ENCODE measurements around the gene CCND3. TPM values are rescaled to one million over a fixed set of nuclear protein-coding genes. Genes with fewer than 3 reads are reported as not detected.
A peak's percentile ranks its signal among the peaks of the same experiment; 100 is the strongest.

CCND3 gene
- total and polyA plus RNA-seq, 2 of the 8 experiments (the other 6 are each of a cell fraction or from before 2014, with no cell fraction given): 30.6 to 32.9 TPM

DNA sequence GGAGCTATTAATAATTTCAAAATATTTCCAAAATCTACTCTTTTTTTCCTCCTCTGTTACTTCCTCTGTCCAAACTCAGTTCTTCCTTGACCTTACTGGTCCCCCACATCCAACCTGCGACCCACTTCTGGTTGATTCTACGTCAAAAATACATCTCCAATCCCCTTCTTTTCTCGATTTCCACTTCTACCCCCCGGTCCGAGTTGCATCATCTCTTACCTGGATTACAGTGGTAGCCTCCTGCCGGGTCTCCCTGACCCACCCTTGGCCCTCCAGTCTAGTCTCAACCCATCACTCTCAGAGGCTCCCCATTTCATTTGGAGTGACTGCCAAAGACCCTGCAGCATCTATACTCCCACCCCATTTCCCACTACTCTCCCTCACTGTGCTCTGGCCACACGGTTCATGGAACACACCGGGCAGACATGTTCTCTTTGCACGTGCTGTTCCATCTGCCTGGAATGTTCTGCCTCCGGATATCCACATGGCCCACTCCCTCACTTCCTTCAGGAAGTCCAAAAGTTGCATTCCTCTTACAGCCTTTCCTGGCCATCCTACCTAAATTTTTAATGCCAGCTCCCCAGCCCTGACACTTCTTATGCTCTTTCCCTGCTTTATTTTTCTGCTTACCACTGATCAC lies 6.1 kb upstream of the CCND3 start:
- no peak overlapping the region for H3K4me2 ChIP-seq (ENCODE audit: insufficient read depth in 1 of 2, low read depth in 2 of 2, low read length in 2 of 2)
- no peak overlapping the region for H2BK12ac ChIP-seq (ENCODE audit: low read depth, low read length)
- no peak overlapping the region for H2BK120ac ChIP-seq (replicated peaks; ENCODE audit: low read depth, low read length)
- peak overlapping the region; percentile 70; the same call in 1 of the 2 replicates for H2AFZ ChIP-seq (ENCODE audit: low read length)
- no peak overlapping the region for H3K23ac ChIP-seq (ENCODE audit: insufficient read length)
- H3K4ac ChIP-seq (replicated peaks; ENCODE audit: insufficient read length, low read depth, low read length): no peak overlapping the region
- H3K18ac ChIP-seq (ENCODE audit: extremely low read depth, low read length): no peak overlapping the region
- H3K4me3 ChIP-seq (ENCODE audit: extremely low read depth in 1 of 4, insufficient read depth in 2 of 4, low read depth in 3 of 4, low read length in 4 of 4): no peak overlapping the region
- H3K36me3 ChIP-seq (ENCODE audit: control insufficient read depth in 2 of 4, insufficient read depth in 4 of 4, low read length in 3 of 4): no peaks in the 10 kb centered on the region
- H3K79me1 ChIP-seq (ENCODE audit: low read depth, low read length): no peaks in the 10 kb centered on the region
- no peaks in the 10 kb centered on the region for H3K79me2 ChIP-seq (ENCODE audit: control insufficient read depth in 1 of 2, insufficient read depth in 2 of 2, low read length in 2 of 2)
- H3K56ac ChIP-seq (replicated peaks; ENCODE audit: insufficient read length, low read depth, low read length): no peak overlapping the region
- H4K5ac ChIP-seq (ENCODE audit: insufficient read length, low read depth, low read length): no peak overlapping the region
- H3K9me3 ChIP-seq (ENCODE audit: insufficient read depth in 2 of 2, low read depth in 1 of 2, low read length in 1 of 2): no peaks in the 10 kb centered on the region
- ChIA-PET CTCF (ENCODE audit: partially characterized antibody) (interaction anchor here (0.6 to 1.6 kb wide), 5 partner anchors 11 to 343 kb away, joined by 3 to 4 read pairs (median 3); no protein-coding TSS in a partner anchor), POLR2A (ENCODE audit: partially characterized antibody) (interaction anchor here (1.4 to 1.6 kb wide), 2 partner anchors 18 to 27 kb away, joined by 3 to 6 read pairs; partner anchors contain the start of genes BYSL and MED20)
- DNase-seq (ENCODE audit: low read depth in 1 of 2, low spot score in 2 of 2): no peak
- no peak overlapping the region for H2BK5ac ChIP-seq (ENCODE audit: low read depth, low read length)
- no peak overlapping the region for H4K91ac ChIP-seq (replicated peaks; ENCODE audit: insufficient read length, low read length)
- no peak overlapping the region for H3K27ac ChIP-seq (ENCODE audit: low read depth, low read length)
- H3K27me3 ChIP-seq (replicated peaks in 1 of 4; ENCODE audit: control insufficient read depth in 3 of 4, extremely low read depth in 1 of 4, insufficient read depth in 3 of 4, low read length in 3 of 4): no peaks in the 10 kb centered on the region; a peak in 1 of 7 replicates
- no peak for FAIRE-seq
- H3K14ac ChIP-seq (ENCODE audit: insufficient read length): no peak overlapping the region
- no peaks in the 10 kb centered on the region for H4K20me1 ChIP-seq (replicated peaks in 1 of 2; ENCODE audit: control insufficient read depth in 1 of 2, insufficient read depth in 2 of 2, low read length in 2 of 2)
- H2BK15ac ChIP-seq (ENCODE audit: low read length): peak overlapping the region; percentile 53; the same call in 1 of the 2 replicates
- H3K9ac ChIP-seq (replicated peaks in 1 of 4; ENCODE audit: extremely low read depth in 1 of 4, low read depth in 3 of 4, low read length in 3 of 4): no peak overlapping the region
- H3K4me1 ChIP-seq (replicated peaks in 1 of 4; ENCODE audit: control insufficient read depth in 3 of 4, insufficient read depth in 4 of 4, low read length in 3 of 4): no peaks in the 10 kb centered on the region
- no peak overlapping the region for H2BK20ac ChIP-seq (ENCODE audit: low read length)
- WGBS, 2 experiments (ENCODE audit: extremely low coverage in 1 of 2, insufficient coverage in 1 of 2, insufficient read length in 1 of 2, insufficient replicate concordance in 2 of 2, low coverage in 1 of 2, low lambda C conversion rate in 2 of 2, missing lambda C conversion rate in 1 of 2): 87 to 100% methylated on average over 4 to 10 of the region's 10 CpGs
- H3K23me2 ChIP-seq (ENCODE audit: low read depth, low read length): no peaks in the 10 kb centered on the region
- H4K8ac ChIP-seq (ENCODE audit: extremely low read depth, insufficient read depth, low read length): no peak overlapping the region
- H2AK5ac ChIP-seq (ENCODE audit: low read depth, low read length): no peak overlapping the region
- TF ChIP-seq KDM4A (IDR thresholded peaks at IDR 0.05; ENCODE audit: low read depth, low read length, severe bottlenecking) (no peak), JUND (IDR thresholded peaks at IDR 0.05; ENCODE audit: low read length) (no peak), TAF1 (IDR thresholded peaks at IDR 0.05; ENCODE audit: low read depth, low read length) (no peak), SP4 (IDR thresholded peaks at IDR 0.05; ENCODE audit: low read length) (no peak), RNF2 (IDR thresholded peaks at IDR 0.05; ENCODE audit: borderline replicate concordance, low read depth, low read length, missing control alignments, poor library complexity, severe bottlenecking) (no peak), SRF (IDR thresholded peaks at IDR 0.05; ENCODE audit: low read depth, low read length) (no peak), BRCA1 (IDR thresholded peaks at IDR 0.05; ENCODE audit: low read depth, low read length) (no peak), CHD2 (IDR thresholded peaks at IDR 0.05; ENCODE audit: low read length) (no peak), TBP (IDR thresholded peaks at IDR 0.05; ENCODE audit: low read depth, low read length) (no peak)
- TF ChIP-seq, protein P1, sequence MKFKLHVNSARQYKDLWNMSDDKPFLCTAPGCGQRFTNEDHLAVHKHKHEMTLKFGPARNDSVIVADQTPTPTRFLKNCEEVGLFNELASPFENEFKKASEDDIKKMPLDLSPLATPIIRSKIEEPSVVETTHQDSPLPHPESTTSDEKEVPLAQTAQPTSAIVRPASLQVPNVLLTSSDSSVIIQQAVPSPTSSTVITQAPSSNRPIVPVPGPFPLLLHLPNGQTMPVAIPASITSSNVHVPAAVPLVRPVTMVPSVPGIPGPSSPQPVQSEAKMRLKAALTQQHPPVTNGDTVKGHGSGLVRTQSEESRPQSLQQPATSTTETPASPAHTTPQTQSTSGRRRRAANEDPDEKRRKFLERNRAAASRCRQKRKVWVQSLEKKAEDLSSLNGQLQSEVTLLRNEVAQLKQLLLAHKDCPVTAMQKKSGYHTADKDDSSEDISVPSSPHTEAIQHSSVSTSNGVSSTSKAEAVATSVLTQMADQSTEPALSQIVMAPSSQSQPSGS (IDR thresholded peaks at IDR 0.05; ENCODE audit: low read length): no peak

All from H1 (cell line).